NCI-H1417 (cell line): ENCODE results near the gene NECTIN2.
"Not testable (repeated sequence)": the region's sequence is repeated elsewhere in the genome, so short reads cannot be mapped to it uniquely, and the experiment has no call there.

ENCODE experiments used
- DNase-seq, 3 experiments: peaks; one replicate each; lab custom pipeline; 2025; lab: John Stamatoyannopoulos, UW

Gene NECTIN2

GRCh38 chr19:44908074-44908835 lies 62.2 kb downstream of the NECTIN2 start:
- DNase-seq, result no peak

DNA sequence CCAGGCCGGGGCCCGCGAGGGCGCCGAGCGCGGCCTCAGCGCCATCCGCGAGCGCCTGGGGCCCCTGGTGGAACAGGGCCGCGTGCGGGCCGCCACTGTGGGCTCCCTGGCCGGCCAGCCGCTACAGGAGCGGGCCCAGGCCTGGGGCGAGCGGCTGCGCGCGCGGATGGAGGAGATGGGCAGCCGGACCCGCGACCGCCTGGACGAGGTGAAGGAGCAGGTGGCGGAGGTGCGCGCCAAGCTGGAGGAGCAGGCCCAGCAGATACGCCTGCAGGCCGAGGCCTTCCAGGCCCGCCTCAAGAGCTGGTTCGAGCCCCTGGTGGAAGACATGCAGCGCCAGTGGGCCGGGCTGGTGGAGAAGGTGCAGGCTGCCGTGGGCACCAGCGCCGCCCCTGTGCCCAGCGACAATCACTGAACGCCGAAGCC lies 62.8 kb downstream of the NECTIN2 start:
- no peak for DNase-seq

GRCh38 chr19:44909775-44910174 lies 63.7 kb downstream of the NECTIN2 start:
- no peak for DNase-seq

DNA sequence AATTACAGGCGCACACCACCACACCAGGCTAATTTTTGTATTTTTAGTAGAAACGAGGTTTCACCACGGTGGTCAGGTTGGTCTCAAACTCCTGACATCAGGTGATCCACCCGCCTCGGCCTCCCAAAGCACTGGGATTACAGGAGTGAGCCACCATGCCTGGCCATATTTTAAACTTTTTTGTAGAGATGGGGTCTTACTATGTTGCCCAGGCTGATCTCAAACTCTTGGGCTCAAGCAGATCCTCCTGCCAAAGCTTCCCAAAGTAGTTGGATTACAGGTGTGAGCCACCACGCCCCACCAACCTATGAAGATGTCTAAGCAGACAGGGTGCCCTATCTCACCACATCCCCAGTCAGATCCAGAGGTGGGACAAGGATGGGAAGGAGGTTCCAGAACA lies 65.8 kb downstream of the NECTIN2 start:
- DNase-seq, result not testable (repeated sequence)

DNA sequence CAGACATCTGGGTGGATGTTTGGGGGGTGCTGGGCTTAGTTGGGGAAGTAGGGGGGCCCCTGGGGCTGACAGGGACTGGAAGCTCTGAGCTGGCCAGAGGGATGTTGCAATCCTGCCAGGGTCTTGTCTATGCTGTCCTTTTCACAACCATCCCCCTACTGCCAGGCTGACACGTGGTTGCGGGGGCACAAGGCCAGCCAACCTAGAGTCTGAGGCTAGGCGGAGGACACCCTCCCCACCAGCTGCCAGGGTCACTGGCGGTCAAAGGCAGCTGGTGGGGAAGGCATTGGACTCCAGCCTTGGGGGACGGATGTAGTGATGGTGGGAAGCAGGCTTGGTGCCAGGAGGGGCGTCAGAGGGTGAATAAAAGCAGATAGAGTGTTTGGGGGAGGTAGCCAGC lies 66.8 kb downstream of the NECTIN2 start:
- DNase-seq, result no peak

GRCh38 chr19:44913512-44914432 lies 67.7 kb downstream of the NECTIN2 start:
- DNase-seq, result not testable (repeated sequence)

DNA sequence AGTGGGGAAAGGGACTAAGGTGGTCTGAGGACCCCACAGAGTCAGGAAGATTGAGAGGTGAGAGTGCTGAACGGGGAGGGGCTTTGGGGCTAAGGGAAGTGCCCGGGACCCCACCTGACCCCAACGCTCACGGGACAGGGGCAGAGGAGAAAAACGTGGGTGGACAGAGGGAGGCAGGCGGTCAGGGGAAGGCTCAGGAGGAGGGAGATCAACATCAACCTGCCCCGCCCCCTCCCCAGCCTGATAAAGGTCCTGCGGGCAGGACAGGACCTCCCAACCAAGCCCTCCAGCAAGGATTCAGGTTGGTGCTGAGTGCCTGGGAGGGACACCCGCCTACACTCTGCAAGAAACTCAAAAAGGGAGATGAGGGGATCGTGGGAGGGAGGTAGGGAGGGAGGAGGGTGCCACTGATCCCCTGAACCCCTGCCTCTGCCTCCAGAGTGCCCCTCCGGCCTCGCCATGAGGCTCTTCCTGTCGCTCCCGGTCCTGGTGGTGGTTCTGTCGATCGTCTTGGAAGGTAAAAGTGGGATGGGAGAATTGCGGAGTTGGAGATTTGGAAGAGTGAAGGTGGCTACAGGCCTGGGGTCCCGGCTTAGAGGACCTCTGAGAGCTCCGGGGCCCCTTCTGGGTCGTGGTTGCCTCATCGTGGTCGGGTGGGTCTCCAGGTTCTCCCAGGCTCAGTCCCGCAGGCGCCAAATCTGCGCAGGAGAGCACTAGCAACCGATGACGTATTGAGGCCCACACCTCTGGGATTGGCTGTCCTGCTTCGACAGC lies 68.5 kb downstream of the NECTIN2 start, which contains the start of gene APOC1:
Gene APOC1, plus strand, starts transcription at position 176 of the 774 bp plus-strand sequence. Its CDS starts 284 bp downstream, at position 460.
- DNase-seq, result peak; percentile 65 to 87 (median 86)

DNA sequence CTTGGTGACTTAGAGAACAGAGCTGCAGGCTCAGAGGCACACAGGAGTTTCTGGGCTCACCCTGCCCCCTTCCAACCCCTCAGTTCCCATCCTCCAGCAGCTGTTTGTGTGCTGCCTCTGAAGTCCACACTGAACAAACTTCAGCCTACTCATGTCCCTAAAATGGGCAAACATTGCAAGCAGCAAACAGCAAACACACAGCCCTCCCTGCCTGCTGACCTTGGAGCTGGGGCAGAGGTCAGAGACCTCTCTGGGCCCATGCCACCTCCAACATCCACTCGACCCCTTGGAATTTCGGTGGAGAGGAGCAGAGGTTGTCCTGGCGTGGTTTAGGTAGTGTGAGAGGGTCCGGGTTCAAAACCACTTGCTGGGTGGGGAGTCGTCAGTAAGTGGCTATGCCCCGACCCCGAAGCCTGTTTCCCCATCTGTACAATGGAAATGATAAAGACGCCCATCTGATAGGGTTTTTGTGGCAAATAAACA lies 78.2 kb downstream of the NECTIN2 start:
- no peak for DNase-seq

- no peak for DNase-seq
These were observed 79.2 kb downstream of the NECTIN2 start for GRCh38 chr19:44925114-44925891.

DNA sequence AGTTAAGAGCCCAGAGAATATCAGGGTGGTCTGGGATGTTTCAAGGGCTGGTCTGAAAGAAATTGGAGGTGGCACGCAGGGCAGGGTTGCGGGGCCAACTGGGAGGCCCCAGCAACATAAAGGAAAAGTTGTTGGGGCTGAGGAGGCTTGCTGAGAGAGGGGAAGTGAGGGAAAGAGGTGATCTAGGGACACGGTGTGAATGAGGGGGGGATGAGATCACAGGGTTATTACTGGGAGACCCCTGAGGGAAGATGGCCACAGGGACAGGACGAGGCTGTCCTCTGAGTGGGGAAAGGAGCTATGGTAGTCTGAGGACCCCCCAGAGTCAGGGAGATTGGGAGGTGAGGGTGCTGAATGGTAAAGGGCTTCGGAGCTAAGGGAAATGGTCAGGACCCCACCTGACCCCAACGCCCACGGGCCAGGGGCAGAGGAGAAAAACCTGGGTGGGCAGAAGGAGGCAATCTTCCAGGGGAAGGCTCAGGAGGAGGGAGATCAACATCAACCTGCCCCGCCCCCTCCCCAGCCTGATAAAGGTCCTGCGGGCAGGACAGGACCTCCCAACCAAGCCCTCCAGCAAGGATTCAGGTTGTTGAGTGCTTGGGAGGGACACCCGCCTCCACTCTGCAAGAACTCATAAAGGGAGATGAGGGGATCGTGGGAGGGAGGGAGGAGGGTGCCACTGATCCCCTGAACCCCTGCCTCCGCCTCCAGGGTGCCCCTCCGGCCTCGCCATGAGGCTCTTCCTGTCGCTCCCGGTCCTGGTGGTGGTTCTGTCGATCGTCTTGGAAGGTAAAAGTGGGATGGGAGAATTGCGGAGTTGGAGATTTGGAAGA lies 80.4 kb downstream of the NECTIN2 start:
- not testable (repeated sequence) for DNase-seq

DNA sequence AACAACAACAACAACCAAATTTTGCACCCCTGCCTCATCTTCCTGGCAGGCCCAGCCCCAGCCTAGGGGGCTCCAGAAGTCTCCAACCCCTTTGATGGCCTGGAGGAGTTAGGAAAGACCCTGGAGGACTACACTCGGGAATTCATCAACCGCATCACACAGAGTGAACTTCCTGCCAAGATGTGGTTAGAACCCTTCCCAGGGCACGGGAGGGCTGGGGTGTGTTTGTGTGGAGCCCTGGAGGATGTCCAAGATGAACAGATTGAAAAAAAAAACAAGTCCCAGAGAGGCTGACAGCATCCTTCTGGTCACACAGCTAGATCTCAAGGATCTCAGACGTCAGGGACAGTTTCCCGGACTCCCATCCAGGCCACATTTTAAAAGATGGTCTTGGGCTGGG lies 81.6 kb downstream of the NECTIN2 start:
- no peak for DNase-seq

GRCh38 chr19:44930088-44930487 lies 84.0 kb downstream of the NECTIN2 start:
- no peak for DNase-seq

- DNase-seq, result no peak
These were observed 85.4 kb downstream of the NECTIN2 start for GRCh38 chr19:44931541-44931940.
